NCI-H2171 (cell line): ENCODE data around the gene TP53I3.
"Not testable (repeated sequence)": the region's sequence is repeated elsewhere in the genome, so short reads cannot be mapped to it uniquely, and the experiment has no call there.

ENCODE experiments used
- DNase-seq: peaks from one replicate; lab custom pipeline; 2025; lab: John Stamatoyannopoulos, UW

TP53I3 gene, protein sequence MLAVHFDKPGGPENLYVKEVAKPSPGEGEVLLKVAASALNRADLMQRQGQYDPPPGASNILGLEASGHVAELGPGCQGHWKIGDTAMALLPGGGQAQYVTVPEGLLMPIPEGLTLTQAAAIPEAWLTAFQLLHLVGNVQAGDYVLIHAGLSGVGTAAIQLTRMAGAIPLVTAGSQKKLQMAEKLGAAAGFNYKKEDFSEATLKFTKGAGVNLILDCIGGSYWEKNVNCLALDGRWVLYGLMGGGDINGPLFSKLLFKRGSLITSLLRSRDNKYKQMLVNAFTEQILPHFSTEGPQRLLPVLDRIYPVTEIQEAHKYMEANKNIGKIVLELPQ

DNA sequence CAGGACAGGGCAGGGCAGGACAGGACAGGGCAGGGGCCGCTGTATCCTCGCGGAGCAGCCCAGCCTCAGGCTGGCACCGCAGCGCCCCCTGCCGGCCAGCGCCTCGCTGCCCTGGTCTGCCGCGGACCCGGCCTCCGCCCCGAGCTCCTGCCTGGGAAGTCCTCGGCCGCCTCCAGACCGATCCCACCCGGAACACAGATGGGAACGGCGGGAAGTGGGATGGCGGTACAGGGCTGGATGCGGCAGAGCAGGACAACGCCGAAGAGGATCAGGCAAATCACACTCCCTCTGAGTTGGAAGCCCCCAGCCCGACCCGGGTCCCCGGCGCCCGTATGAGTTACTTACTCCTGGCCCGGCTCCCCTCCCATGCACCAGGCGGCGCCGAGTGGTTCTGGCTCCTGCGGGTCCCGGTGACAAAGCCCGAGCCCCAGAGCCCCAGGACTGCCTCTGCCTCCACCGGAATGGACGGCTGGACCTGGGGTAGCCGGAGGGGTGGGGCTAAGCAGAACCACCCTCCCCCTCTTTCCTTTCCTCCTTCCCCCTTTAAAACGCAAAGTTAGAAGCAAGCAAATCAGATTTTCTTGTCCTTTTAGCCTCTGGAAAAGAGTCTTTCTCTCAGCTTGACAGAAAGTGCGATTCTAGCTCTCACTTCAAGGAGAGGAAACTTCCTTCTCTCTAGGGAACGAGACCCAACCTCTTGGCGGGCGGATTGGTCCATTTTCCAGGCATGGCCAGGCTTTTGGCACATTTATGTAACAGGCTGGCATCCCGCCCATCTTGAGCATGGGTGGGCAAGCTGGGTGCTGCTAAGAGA is at the start of gene TP53I3:
Gene TP53I3, minus strand, starts transcription at position 449 of the 814 bp plus-strand sequence. CDS start 508 bp downstream, outside the sequence.
- DNase-seq = peak; percentile 75

DNA sequence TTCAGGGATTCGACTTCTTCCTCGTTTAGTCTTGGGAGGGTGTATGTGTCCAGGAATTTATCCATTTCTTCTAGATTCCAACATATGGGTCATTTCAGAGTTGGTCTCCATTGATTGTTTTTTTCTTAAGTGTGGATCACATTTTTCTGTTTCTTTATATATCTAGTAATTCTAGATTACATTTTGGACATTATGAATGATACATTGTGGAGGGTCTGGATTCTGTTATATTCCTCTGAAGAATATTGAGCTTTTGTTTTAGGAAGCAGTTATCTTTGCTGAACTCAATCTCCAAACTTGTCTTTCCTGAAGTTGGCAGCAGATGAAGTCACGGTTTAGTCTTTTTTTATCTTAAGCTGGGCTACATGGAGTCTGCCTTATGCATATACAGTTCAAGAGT is 47.9 kb upstream of the TP53I3 start:
- no peak for DNase-seq

DNA sequence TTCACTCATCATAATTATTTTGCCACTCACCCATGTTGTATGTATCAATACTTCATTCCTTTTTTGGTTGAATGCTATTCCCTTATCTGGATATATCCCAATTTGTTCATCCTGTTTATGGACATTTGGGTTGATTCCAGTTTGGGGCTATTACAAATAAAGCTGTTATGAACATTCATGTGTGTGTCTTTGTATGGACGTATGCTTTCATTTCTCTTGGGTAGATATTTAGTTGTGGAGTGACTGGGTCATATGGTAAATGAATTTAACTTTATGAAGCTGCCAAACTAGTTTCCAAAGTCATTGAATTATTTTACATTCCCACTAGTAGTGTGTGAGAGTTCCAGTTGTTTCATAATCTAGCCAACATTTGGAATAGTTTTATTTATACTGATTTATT is 41.3 kb upstream of the TP53I3 start:
- DNase-seq = no peak

DNA sequence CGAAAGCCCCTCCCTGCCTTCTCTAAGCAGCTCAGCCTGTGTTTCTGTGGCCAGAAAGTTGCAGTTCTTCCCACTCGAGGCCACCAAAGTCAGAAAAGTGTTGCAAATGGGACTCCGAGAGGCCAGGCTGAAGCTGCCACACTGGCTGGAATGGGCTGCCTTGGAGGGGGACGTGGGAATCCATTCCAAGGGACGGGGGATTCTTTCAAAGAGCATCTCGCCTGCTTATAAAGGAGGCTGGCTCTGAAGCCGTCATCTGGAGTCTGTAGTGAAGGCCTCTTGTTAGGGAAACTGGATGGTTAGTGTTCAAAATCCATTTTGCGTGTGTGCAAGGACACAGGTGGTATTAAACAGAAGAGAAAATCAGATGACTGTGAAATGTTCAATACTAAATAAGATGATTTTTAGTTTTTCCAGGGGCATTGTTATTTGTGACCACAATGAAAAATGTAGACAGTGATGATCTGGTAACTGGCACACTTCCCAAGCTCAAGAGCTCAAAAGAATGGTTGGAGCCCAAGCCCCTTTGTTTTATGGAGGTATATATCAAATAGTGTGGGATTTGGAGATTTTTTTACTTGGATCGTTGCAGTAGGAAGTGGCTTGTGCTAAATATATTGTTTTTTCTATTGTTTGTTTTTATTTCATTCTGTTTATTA is 39.4 kb upstream of the TP53I3 start:
- DNase-seq = no peak

DNA sequence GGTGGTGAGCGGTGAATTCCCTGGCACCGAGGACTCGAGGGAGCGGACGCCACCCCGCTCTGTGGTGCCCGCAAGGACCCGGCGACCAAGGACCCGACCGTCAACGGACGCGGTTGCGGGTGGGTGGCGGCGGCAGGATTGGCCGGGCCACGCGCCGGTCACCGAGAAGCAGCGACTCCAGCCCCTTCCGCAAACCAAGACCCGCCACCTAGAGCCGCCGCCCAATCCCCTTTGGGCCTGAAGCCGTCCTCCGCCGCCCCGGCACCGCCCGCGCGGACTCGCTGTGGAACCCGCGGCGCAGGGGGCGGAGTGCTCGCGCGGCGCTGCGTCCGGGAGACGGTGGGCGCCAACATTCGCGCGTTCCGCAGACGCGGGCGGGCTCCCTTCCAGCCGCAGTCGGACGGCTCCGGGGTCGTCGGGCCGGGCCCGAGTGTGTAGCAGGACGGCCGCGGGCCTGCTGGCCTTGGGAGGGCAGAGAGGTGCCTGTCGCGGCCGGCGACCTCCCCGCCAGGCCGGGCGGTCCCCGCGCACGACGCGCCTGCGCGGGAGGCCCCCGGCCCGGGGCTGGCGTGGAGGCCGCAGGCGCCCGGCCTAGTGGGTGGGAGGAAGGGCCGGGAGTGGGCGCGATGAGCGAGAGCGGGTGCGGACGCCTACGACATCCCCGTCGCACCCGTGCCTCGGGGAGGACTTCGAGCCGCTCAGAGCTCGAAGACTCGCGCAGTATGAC is 38.7 kb upstream of the TP53I3 start, which contains the start of the genes FAM228B and PFN4:
Gene FAM228B, plus strand, starts transcription at position 275 of the 727 bp plus-strand sequence. CDS start 893 bp downstream, outside the sequence.
Gene PFN4, minus strand, starts transcription at position 140 of the 727 bp plus-strand sequence. CDS start 799 bp downstream, outside the sequence.
- peak; percentile 80 for DNase-seq

DNA sequence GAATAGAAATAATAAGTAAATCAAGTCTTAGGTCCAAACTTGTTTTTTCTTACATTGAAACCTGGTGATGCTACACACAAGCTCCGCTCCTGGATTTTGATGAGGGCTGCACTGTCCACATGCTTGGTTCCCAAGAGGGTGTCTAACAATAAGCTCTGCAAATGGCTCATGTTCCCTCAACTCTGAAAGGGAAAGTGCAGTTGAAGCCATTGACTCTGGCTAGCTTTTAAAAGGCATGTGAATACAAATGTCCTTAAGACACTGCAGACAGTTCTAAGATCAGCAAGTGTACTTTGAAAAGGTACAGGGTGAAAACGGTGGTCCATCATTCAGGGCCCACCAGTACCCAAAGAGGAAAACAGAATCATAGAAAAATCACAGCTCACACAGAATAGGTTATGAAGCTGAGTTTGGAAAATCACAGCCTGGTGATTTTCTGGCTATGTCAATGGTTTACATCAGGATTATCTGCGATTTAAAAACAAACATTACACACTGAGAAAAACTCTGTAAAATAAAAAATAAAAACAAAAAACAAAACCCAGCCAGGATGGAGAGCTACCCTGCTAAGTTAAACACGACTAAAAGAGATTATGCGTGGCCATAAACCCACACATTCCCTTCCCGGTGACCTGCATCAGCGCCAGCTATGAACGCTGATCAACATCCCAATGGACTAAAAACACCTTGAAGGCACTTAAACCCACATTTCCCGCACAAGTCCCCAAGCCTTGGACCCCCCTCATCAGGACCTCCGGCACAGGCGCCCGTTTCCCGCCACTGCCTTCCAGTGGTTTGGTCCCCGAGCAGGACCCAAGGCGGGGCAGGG is 37.9 kb upstream of the TP53I3 start:
- no peak for DNase-seq

DNA sequence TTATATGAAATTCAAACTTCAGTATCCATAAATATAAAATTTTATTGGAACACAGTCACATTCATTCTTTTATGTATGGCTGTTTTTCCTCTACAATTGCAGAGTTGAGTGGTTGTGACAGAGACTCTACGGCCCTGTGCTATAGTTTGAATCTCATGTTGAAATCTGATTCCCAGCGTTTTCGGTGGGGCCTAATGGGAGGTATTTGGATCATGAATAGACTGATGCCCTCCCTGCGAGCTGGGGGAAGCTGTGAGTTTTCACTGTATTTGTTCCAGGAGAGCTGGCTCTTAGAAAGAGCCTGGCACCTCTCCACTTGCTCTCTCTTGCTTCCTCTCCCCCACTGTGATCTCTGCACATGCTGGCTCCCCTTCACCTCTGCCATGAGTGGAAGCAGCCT is 36.8 kb upstream of the TP53I3 start:
- DNase-seq = no peak

DNA sequence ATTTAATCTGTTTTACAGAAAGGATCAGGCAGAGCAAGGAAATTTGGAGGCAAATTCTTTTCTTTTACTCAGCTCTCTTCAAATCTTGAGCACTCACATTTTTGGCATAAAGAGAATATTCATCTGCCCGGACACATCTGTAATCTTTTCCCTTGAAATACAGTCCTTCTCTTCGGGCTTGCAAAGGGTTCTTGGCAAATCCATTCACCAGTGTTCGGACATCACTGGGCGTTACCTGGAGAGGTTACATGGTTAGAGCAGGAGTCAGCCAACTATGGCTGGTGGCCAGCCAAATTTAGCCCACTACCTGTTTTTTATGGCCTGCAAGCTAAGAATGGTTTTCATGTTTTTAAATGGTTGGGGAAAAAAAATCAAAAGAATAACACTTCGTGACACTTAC is 36.4 kb upstream of the TP53I3 start:
- no peak for DNase-seq

DNA sequence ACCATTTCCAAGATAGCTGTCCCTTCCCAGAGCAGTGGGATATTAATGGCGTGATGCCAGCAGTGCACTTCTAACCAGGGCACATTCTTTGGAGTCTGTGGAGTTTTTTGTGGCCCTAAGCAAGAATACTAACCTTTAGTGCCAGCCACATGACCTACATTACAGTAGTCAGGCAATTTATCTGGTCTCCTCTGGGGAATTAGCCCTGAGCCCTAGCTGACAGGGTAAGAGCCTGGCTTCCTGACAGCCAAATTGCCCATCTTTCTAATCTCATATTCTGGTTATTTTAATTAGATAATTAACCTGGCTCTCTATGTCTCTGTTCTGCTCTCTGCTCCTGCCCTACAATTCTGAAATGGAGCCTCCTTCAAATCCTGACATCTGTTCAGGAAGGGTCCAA is 33.3 kb upstream of the TP53I3 start:
- DNase-seq = no peak

DNA sequence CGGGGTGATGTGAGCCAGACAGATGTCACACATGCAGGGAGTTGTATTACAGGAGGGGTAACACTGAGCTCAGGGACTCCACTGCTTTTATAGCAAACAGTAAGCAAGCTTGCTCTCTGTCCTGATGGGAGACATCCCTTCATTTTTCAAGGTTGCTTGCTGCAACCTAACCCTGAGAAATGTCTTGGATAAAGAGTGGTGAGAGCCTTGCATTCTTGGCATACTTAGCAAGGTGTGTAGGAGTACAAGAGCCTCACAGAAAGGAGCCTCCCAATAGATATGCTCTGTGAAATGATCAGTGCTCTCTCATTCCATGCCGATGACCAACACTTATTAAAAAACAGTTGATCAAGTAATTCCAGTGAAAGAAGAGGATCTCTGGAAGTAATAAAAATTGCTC is 30.4 kb upstream of the TP53I3 start:
- DNase-seq = no peak

DNA sequence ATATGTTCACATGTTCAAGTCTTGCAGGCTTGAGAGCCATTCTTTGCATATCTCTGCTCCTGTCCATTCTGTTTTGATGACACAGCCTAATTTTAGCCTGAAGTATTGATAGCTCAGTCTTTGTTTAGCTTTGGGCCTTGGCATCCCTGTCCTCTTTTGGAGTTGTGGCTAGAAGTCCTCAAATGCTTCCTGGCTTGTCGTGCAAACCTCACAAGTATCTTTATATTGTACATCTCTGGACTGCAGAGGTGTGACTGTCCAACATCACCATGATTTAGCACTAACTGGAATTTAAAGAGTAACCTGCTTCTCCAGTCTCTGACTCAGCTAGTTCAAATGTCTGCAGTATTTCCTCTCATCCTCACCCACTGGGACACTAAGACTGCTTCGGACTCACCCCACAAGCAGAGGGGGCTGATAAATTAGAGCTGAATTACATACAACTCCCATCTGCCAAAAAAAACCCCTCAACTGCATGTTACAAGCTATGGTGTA is 26.8 kb upstream of the TP53I3 start:
- no peak for DNase-seq

DNA sequence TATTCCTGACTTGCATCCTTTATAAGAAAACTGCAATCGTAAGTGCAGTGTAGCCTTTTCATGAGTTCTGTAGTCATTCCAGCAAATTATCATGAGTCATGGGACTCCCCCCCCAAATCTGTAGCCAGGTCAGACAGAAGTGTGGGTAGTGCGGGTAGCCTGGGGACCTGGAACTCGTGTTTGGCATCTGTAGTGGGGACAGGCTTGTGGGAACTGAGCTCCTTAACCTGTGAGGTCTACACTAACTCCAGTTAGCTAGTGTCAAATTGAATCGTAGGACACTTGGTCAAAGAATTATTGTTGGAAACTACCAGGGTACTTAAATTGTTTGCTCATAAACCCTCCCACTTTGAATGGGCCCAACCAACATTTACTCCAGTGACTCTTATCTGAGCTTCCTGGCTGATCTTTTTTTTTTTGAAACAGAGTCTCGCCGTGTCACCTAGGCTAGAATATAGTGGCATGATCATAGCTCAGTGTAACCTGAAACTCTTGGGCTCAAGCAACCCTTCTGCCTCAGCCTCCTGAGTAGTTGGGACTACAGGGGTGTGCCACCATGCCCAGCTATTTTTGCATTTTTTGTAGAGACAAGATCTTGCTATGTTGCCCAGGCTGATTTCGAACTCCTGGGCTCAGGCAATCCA is 26.1 kb upstream of the TP53I3 start:
- no peak for DNase-seq

DNA sequence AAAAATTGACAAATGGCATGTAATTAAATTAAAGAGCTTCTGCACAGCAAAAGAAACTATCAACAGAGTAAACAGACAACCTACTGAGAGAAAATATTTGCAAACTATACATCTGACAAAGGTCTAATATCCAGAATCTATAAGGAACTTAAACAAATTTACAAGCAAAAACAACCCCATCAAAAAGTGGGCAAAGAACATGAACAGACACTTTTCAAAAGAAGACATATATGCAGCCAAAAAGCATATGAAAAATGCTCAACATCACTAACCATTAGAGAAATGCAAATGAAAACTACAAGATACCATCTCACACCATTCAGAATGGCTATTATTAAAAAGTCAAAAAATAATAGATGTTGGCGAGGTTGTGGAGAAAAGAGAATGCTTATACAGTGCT is 24.8 kb upstream of the TP53I3 start:
- DNase-seq = not testable (repeated sequence)

DNA sequence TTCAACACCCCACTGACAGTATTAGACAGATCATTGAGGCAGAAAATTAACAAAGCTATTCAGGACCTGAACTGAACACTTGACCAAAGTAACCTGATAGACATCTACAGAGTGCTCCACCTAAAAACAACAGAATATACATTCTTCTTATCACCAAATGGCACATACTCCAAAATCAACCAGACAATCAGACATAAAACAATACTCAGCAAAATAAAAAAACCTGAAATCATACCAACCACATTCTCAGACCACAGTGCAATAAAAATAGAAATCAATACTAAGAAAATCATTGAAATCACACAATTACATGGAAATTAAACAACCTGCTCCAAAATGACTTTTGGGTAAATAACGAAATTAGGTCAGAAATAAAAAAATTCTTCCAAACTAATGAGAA is 22.7 kb upstream of the TP53I3 start:
- no peak for DNase-seq

DNA sequence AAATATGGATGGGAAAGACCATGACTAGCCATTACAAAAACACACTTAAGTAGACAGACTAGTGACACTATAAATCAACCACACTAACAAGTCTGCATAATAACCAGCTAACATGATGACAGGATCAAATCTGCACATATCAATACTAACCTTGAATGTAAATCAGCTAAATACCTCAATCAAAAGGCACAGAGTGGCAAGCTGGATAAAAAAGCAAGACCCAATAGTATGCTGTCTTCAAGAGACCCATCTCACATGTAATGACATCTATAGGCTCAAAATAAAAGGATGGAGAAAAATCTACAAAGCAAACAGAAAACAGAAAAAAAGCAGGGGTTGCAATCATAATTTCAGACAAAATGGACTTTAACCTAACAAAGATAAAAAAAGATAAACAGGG is 22.2 kb upstream of the TP53I3 start:
- DNase-seq = no peak

DNA sequence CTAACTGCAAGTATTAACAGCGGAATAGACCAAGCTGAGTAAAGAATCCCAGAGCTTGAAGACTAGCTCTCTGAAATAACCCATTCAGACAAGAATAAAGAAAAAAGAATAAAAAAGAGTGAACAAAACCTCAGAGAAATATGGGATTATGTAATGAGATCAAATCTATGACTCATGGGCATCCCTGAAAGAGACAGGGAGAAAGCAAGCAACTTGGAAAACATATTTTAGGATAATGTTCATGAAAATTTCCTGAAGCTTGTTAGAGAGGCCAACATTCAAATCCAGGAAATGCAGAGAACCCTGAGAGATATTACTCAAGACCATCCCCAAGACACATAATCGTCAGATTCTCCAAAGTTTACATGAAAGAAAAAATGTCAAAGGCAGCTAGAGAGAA is 21.2 kb upstream of the TP53I3 start:
- DNase-seq = no peak

DNA sequence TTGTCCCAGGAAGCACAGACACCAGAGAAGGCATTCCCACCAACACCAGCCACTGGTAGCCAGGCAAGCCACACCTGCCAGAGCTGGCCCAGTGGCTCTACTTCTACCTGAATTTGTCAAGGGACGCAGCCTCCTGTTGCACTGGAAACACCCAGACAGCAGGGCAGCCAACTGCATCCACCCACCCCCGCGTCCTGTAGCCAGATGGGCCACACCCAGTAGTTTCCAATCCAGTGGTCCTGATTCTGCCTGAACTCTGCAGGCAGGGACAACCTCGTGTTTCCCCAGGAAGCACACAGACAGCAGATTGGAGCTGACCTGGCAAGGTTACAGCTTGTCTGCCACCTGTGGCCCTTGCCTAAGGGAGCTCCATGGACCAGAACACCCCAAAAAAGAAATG is 20.3 kb upstream of the TP53I3 start:
- DNase-seq = peak; percentile 85

DNA sequence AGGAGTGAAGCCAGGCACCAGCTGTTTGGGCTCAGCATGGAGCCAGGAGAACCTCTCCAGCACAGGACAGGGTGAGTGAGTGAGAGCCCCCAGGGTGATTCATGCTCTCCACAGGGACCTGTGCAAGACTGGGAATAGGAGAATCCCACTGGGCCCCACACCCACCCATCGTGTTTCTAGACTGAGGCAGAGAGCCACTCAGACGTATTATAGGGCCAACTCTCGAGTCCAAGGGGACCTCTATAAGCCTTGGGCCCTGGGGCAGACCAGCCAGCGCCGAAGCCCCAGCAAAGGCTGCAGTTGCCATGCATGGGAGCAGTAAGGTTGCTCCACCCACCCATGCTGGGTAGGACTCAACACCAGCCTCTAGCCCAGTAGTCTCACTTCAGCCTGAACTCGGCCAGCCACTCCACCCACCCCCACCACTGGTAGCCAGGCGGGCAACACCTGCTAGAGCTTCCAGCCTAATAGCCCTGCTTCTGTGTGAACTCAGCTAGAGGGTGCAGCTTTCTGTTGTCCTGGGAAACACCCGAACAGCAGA is 19.5 kb upstream of the TP53I3 start:
- no peak for DNase-seq

DNA sequence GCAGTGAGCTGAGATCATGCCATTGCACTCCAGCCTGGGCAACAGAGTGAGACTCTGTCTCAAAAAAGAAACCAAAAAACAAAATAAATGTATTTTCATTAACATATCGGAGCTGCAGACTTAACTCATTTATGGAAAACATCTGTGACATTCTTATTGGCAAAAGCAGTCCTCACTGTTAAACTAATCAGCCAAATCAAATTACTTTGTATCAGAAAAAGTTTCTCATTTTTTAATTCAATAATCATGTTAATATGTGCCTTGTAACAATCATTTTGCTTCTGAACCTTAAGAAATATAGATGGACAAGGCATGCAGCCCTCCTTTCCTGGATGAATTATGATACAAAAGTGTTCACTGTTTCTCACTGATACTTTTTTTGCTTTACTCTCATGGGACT is 18.0 kb upstream of the TP53I3 start:
- DNase-seq = no peak

DNA sequence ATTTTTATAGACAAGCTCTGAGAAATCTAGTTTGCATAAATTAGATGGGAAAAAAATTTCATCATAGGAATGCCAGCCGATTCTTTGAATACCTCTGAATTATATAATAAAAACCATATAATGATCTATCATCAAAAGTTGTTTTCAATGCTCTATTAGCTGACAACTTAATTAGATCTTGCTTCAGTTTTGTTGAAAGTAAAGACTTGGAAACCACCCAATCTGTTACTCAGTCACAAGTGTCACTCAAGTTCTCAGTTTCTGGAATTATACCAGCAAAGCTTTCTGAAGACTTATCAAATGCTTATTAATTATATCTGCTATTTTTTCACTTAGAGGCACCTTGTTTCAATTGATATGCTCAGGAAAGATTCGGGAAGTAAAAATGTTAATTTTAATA is 17.4 kb upstream of the TP53I3 start:
- DNase-seq = no peak
